ENCODE results near the gene BAZ2A. TPM values are rescaled to one million over a fixed set of nuclear protein-coding genes. Genes with fewer than 3 reads are reported as not detected.

BAZ2A gene
- total RNA-seq, 4 donors from 2014 or later: 40.5 to 65.8 (median 55.4) TPM

GRCh38 chr12:56634242-56634836, 4.2 kb upstream of the BAZ2A start:
- no peak for ATAC-seq
- peak in 1 of 2 donors; percentile 34 for DNase-seq
- Histone ChIP-seq H3K27ac (peak overlapping the region; percentile 95 to 99 (median 97)), H3K27me3 (no peaks in the 10 kb centered on the region), H3K9me3 (no peaks in the 10 kb centered on the region), H3K4me3 (peak overlapping the region; percentile 73 to 88 (median 78)), H3K36me3 (peaks cover 5 to 21% of the 10 kb centered on the region in 2 donors), H3K4me1 (peaks cover 53 to 67% of the 10 kb centered on the region in 2 donors)
- in situ Hi-C loops (cut with MboI; ENCODE audit: low sequenced_read_pairs in 4 of 4) (loop anchor here in 2 of 4 donors (10.0 to 25.0 kb wide), 2 partner anchors 90 to 878 kb away; partner anchors contain the start of genes DDIT3 (in 1 of the 2), MBD6 (in 1 of the 2) and NACA (in 1 of the 2)), intact Hi-C loops (cut with DNase I; ENCODE audit: low total_unique reads) (loop anchor here (5.0 to 10.0 kb wide), 4 partner anchors 370 to 910 kb away; partner anchors contain the start of genes CD63, COQ10A, DDIT3 and MBD6)
- TF ChIP-seq CTCF (IDR thresholded peaks at IDR 0.05 in 4 of 5, conservative IDR thresholded peaks at IDR 0.05 in 1 of 5): no peak
- TF ChIP-seq POLR2A (IDR thresholded peaks at IDR 0.05): no peak

- intact Hi-C loops (cut with DNase I; ENCODE audit: low total_unique reads) (loop anchor here (5.0 to 10.0 kb wide), 4 partner anchors 369 to 909 kb away; partner anchors contain the start of genes CD63, COQ10A, DDIT3 and MBD6), in situ Hi-C loops (cut with MboI; ENCODE audit: low sequenced_read_pairs in 4 of 4) (loop anchor here in 2 of 4 donors (10.0 to 25.0 kb wide), 2 partner anchors 91 to 879 kb away; partner anchors contain the start of genes DDIT3 (in 1 of the 2), MBD6 (in 1 of the 2) and NACA (in 1 of the 2))
- H3K36me3 ChIP-seq: peaks cover 4 to 14% of the 10 kb centered on the region in 2 donors
- no peaks in the 10 kb centered on the region for H3K27me3 ChIP-seq
- DNase-seq (no peak), ATAC-seq (no peak)
- H3K27ac ChIP-seq: peak overlapping the region; percentile 95 to 99 (median 97)
- TF ChIP-seq CTCF (IDR thresholded peaks at IDR 0.05 in 4 of 5, conservative IDR thresholded peaks at IDR 0.05 in 1 of 5): no peak
- TF ChIP-seq POLR2A (IDR thresholded peaks at IDR 0.05): no peak
- no peaks in the 10 kb centered on the region for H3K9me3 ChIP-seq
- H3K4me1 ChIP-seq: peaks cover 55 to 66% of the 10 kb centered on the region in 2 donors
- peak overlapping the region; percentile 73 to 88 (median 78) for H3K4me3 ChIP-seq
Measured at GRCh38 chr12:56633468-56634241, 3.5 kb upstream of the BAZ2A start.

GRCh38 chr12:56632701-56633467, 2.8 kb upstream of the BAZ2A start:
- intact Hi-C loops (cut with DNase I; ENCODE audit: low total_unique reads): loop anchor here (5.0 to 10.0 kb wide), 4 partner anchors 368 to 908 kb away; partner anchors contain the start of genes CD63, COQ10A, DDIT3 and MBD6
- TF ChIP-seq POLR2A (IDR thresholded peaks at IDR 0.05): no peak
- TF ChIP-seq CTCF (IDR thresholded peaks at IDR 0.05 in 4 of 5, conservative IDR thresholded peaks at IDR 0.05 in 1 of 5): no peak
- Histone ChIP-seq H3K36me3 (peaks cover 0 to 7% of the 10 kb centered on the region in 2 donors), H3K9me3 (no peaks in the 10 kb centered on the region), H3K4me1 (peaks cover 60 to 70% of the 10 kb centered on the region in 2 donors), H3K27me3 (no peaks in the 10 kb centered on the region), H3K27ac (peak overlapping the region; percentile 95 to 99 (median 97)), H3K4me3 (peak overlapping the region; percentile 19 to 79 (median 55))
- DNase-seq: no peak
- ATAC-seq: no peak
- in situ Hi-C loops (cut with MboI; ENCODE audit: low sequenced_read_pairs in 4 of 4): loop anchor here in 2 of 4 donors (10.0 to 25.0 kb wide), 2 partner anchors 92 to 879 kb away; partner anchors contain the start of genes DDIT3 (in 1 of the 2), MBD6 (in 1 of the 2) and NACA (in 1 of the 2)
